ENCODE measurements around the gene SAPCD2. TPM values are rescaled to one million over a fixed set of nuclear protein-coding genes. Genes with fewer than 3 reads are reported as not detected.

The SAPCD2 gene
- total RNA-seq, 1 experiment from 2014 or later: 57.5 TPM

DNA sequence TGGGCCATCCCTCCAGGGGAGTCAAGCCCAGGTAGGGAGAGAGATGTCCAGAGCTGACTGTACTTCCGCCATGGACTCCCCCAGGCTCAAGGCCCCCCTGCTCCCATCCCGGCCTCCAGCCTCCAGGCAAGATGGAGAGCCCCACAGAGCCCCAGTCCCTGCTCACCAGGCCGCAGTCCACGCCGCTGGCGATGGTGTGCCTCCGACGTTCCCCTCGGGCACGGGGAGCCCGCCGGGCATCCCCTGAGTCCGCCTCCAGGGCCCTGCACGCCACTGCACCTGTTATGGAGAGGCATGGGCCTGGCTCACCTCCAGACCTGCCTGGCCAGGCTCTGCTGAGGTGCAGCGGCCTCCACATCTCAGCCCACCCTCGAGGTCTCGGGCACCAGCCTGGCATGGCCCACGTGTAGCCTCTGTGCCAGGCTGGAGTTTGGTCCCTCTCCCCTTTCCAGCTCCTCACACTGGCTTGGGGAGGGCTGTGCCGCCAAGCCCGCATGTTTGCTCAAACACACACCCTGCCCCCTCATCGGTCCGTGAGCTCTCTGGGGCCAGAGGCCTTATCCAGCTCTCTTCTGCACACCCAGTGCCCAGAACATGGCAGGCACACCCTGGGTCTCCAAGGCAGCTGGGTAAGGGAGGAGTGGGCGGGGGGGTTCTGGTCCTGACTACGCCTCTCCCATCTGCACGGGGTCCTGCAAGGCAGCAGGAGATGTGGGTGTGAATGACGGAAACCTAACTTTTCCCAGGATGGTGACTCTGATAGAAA lies 4.1 kb downstream of the SAPCD2 start:
- Histone ChIP-seq H3K27me3 (replicated peaks; ENCODE audit: control insufficient read depth, insufficient read depth, low read length) (no peaks in the 10 kb centered on the region), H3K4me3 (ENCODE audit: low read depth, low read length) (no peak overlapping the region), H3K9me3 (no peaks in the 10 kb centered on the region), H3K36me3 (ENCODE audit: control insufficient read depth, insufficient read depth, low read length) (0 out of 2 replicates have a peak, but pooled peaks cover 2% of the 10 kb centered on the region), H3K4me1 (peaks cover 22% of the 10 kb centered on the region)
- Mint-ChIP-seq H3K27me3 (ENCODE audit: insufficient read depth, unreplicated experiment) (no peaks in the 10 kb centered on the region), H3K4me3 (ENCODE audit: unreplicated experiment) (no peak overlapping the region), H3K27ac (ENCODE audit: unreplicated experiment) (no peak overlapping the region), H3K36me3 (ENCODE audit: insufficient read depth, unreplicated experiment) (peaks cover 31% of the 10 kb centered on the region), H3K4me1 (ENCODE audit: low read depth, unreplicated experiment) (peaks cover 16% of the 10 kb centered on the region), H3K9me3 (ENCODE audit: unreplicated experiment) (no peaks in the 10 kb centered on the region)
- ChIA-PET CTCF (interaction anchor here (0.6 to 5.2 kb wide), 6 partner anchors 11 to 74 kb away, joined by 3 to 57 read pairs (median 11); partner anchors contain the start of genes ABCA2, NPDC1 and UAP1L1), POLR2A (no interaction called here)
- DNase-seq: no peak
- TF ChIP-seq, protein P1, sequence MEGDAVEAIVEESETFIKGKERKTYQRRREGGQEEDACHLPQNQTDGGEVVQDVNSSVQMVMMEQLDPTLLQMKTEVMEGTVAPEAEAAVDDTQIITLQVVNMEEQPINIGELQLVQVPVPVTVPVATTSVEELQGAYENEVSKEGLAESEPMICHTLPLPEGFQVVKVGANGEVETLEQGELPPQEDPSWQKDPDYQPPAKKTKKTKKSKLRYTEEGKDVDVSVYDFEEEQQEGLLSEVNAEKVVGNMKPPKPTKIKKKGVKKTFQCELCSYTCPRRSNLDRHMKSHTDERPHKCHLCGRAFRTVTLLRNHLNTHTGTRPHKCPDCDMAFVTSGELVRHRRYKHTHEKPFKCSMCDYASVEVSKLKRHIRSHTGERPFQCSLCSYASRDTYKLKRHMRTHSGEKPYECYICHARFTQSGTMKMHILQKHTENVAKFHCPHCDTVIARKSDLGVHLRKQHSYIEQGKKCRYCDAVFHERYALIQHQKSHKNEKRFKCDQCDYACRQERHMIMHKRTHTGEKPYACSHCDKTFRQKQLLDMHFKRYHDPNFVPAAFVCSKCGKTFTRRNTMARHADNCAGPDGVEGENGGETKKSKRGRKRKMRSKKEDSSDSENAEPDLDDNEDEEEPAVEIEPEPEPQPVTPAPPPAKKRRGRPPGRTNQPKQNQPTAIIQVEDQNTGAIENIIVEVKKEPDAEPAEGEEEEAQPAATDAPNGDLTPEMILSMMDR (IDR thresholded peaks at IDR 0.05; ENCODE audit: insufficient read depth in 1 of 2, low read depth in 1 of 2, low read length in 1 of 2, severe bottlenecking in 1 of 2, unreplicated experiment in 1 of 2): no peak
- no TSS peak for BruUV-seq (replicated peaks)
- intact Hi-C loops (cut with micrococcal nuclease; ENCODE audit: unreplicated experiment): no loop called here

DNA sequence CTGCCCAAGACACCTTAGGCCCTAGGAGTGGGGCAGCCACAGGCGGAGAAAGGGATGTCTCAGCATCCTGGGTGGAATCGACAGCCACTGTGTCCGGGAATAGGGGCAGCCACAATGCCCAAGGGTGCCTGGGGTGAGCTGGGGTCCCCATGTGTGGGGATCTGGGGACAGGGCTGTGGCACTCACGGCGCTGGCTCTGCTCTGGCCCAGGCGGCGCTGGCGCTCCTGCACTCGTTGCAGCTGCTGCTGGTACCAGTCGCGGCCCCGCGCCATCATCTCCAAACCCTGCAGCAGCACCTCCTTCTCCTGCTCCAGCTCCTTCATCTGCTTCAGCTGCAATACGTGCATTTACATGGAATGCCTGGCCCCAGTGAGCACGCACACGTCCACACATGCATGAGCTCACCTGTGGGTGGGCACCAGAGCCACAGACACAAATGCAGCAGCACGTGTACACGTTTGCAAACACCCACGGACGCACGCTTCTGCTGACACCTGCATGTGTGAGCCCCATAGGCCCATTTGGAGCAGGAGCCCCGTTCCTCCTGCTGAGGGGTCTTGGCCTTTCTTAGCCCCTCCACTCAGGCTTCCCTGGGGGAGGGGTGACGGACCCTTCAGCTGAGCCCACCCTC lies 4.9 kb downstream of the SAPCD2 start:
- H3K9me3 Mint-ChIP-seq (ENCODE audit: unreplicated experiment): no peaks in the 10 kb centered on the region
- no TSS peak for BruUV-seq (replicated peaks)
- ChIA-PET CTCF (interaction anchor here (0.6 to 3.9 kb wide), 4 partner anchors 19 to 35 kb away, joined by 3 to 57 read pairs (median 3); partner anchors contain the start of gene NPDC1), POLR2A (interaction anchor here (0.5 kb wide), 1 partner anchor 544 kb away, joined by 6 read pairs; no protein-coding TSS in a partner anchor)
- peaks cover 10% of the 10 kb centered on the region for H3K4me1 Mint-ChIP-seq (ENCODE audit: low read depth, unreplicated experiment)
- no peak overlapping the region for H3K4me3 ChIP-seq (ENCODE audit: low read depth, low read length)
- H3K36me3 ChIP-seq (ENCODE audit: control insufficient read depth, insufficient read depth, low read length): 0 out of 2 replicates have a peak, but pooled peaks cover 2% of the 10 kb centered on the region
- H3K27me3 Mint-ChIP-seq (ENCODE audit: insufficient read depth, unreplicated experiment): no peaks in the 10 kb centered on the region
- no peak for DNase-seq
- peaks cover 26% of the 10 kb centered on the region for H3K36me3 Mint-ChIP-seq (ENCODE audit: insufficient read depth, unreplicated experiment)
- intact Hi-C loops (cut with micrococcal nuclease; ENCODE audit: unreplicated experiment): no loop called here
- H3K27me3 ChIP-seq (replicated peaks; ENCODE audit: control insufficient read depth, insufficient read depth, low read length): no peaks in the 10 kb centered on the region
- peaks cover 15% of the 10 kb centered on the region for H3K4me1 ChIP-seq
- H3K27ac Mint-ChIP-seq (ENCODE audit: unreplicated experiment): no peak overlapping the region
- TF ChIP-seq, protein P1 (IDR thresholded peaks at IDR 0.05; ENCODE audit: insufficient read depth in 1 of 2, low read depth in 1 of 2, low read length in 1 of 2, severe bottlenecking in 1 of 2, unreplicated experiment in 1 of 2): no peak
- no peaks in the 10 kb centered on the region for H3K9me3 ChIP-seq
- no peak overlapping the region for H3K4me3 Mint-ChIP-seq (ENCODE audit: unreplicated experiment)

DNA sequence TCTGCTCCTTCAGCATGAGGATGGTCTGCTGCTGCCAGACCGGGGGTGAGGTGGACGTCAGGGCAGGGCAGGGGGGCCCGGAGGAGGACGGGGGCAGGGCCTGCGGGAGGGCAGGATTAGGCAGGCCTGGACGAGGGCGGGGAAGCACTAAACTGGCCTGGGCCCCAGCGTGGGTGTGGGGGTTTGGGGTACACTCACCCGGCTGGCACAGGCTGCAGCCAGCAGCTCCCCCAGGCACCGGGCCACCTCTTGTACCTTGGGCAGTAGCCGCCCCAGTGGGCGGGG lies 5.5 kb downstream of the SAPCD2 start:
- H3K27me3 Mint-ChIP-seq (ENCODE audit: insufficient read depth, unreplicated experiment): no peaks in the 10 kb centered on the region
- H3K27me3 ChIP-seq (replicated peaks; ENCODE audit: control insufficient read depth, insufficient read depth, low read length): no peaks in the 10 kb centered on the region
- intact Hi-C loops (cut with micrococcal nuclease; ENCODE audit: unreplicated experiment): no loop called here
- 0 out of 2 replicates have a peak, but pooled peaks cover 2% of the 10 kb centered on the region for H3K36me3 ChIP-seq (ENCODE audit: control insufficient read depth, insufficient read depth, low read length)
- no peak overlapping the region for H3K27ac Mint-ChIP-seq (ENCODE audit: unreplicated experiment)
- no peaks in the 10 kb centered on the region for H3K9me3 Mint-ChIP-seq (ENCODE audit: unreplicated experiment)
- no peak overlapping the region for H3K4me3 Mint-ChIP-seq (ENCODE audit: unreplicated experiment)
- peaks cover 24% of the 10 kb centered on the region for H3K36me3 Mint-ChIP-seq (ENCODE audit: insufficient read depth, unreplicated experiment)
- BruUV-seq (replicated peaks): no TSS peak
- peaks cover 10% of the 10 kb centered on the region for H3K4me1 Mint-ChIP-seq (ENCODE audit: low read depth, unreplicated experiment)
- DNase-seq: no peak
- CTCF ChIA-PET: interaction anchor here (0.5 to 3.9 kb wide), 4 partner anchors 9 to 36 kb away, joined by 5 to 57 read pairs (median 6); partner anchors contain the start of gene NPDC1
- H3K4me1 ChIP-seq: peaks cover 15% of the 10 kb centered on the region
- H3K4me3 ChIP-seq (ENCODE audit: low read depth, low read length): no peak overlapping the region
- POLR2A ChIA-PET: interaction anchor here (0.5 kb wide), 1 partner anchor 340 kb away, joined by 10 read pairs; no protein-coding TSS in a partner anchor
- TF ChIP-seq, protein P1 (IDR thresholded peaks at IDR 0.05; ENCODE audit: insufficient read depth in 1 of 2, low read depth in 1 of 2, low read length in 1 of 2, severe bottlenecking in 1 of 2, unreplicated experiment in 1 of 2): no peak
- H3K9me3 ChIP-seq: no peaks in the 10 kb centered on the region

Data from Caco-2 (cell line).